OCI-LY1 (cell line): ENCODE results near the gene PPP4R1.
A peak's percentile ranks its signal among the peaks of the same experiment; 100 is the strongest.

ENCODE experiments used
- H2AFZ ChIP-seq: fragments of 200-600 bp; sonication (generic), shearing (Covaris generic); 2 replicates; pipeline ENCODE4 v1.6.0; 2014; ENCODE audit warnings: antibody characterized with exemption, mild to moderate bottlenecking, low read length
- H3F3A ChIP-seq: fragments of 200-600 bp; sonication (generic), shearing (Covaris generic); 2 replicates; pipeline ENCODE4 v1.6.0; 2014; ENCODE audit warnings: mild to moderate bottlenecking, antibody characterized with exemption, low read length, moderate library complexity; ENCODE audit not compliant: insufficient read depth
- H3K27ac ChIP-seq: fragments of 200-600 bp; sonication (generic); 2 replicates; pipeline ENCODE4 v1.5.1; 2014; ENCODE audit warnings: low read length, mixed run types, mild to moderate bottlenecking, low read depth; ENCODE audit not compliant: poor library complexity, severe bottlenecking
- H3K27me3 ChIP-seq: fragments of 200-600 bp; sonication (generic); 2 replicates; pipeline ENCODE4 v1.6.0; 2014; ENCODE audit warnings: antibody characterized with exemption, mild to moderate bottlenecking, low read length, moderate library complexity; ENCODE audit not compliant: insufficient read depth
- H3K36me3 ChIP-seq: fragments of 200-600 bp; sonication (generic); 2 replicates; pipeline ENCODE4 v1.6.1; 2014; ENCODE audit warnings: mild to moderate bottlenecking, antibody characterized with exemption, low read length, moderate library complexity, mixed read lengths; ENCODE audit not compliant: insufficient read depth
- H3K4me1 ChIP-seq: fragments of 200-600 bp; sonication (generic); 2 replicates; pipeline ENCODE4 v1.5.1; 2014; ENCODE audit warnings: mild to moderate bottlenecking, low read length, moderate library complexity; ENCODE audit not compliant: insufficient read depth, severe bottlenecking
- H3K4me2 ChIP-seq: fragments of 200-600 bp; sonication (generic), shearing (Covaris generic); 2 replicates; pipeline ENCODE4 v1.6.1; 2014; ENCODE audit warnings: low read length
- H3K4me3 ChIP-seq: fragments of 200-600 bp; sonication (generic); 2 replicates; pipeline ENCODE4 v1.5.1; 2014; ENCODE audit warnings: low read length, low read depth, mild to moderate bottlenecking, mixed read lengths; ENCODE audit not compliant: poor library complexity, severe bottlenecking
- H3K79me2 ChIP-seq: fragments of 200-600 bp; shearing (Covaris generic); 2 replicates; pipeline ENCODE4 v1.6.1; 2016; ENCODE audit warnings: mixed run types, low read length, mixed read lengths; ENCODE audit not compliant: insufficient read depth
- H3K9ac ChIP-seq: fragments of 200-600 bp; sonication (generic), shearing (Covaris generic); 2 replicates; pipeline ENCODE4 v1.6.1; 2014; ENCODE audit warnings: mild to moderate bottlenecking, low read length, mixed read lengths
- H3K9me2 ChIP-seq: fragments of 200-600 bp; sonication (generic), shearing (Covaris generic); 2 replicates; pipeline ENCODE4 v1.6.1; 2014; ENCODE audit warnings: low read depth, mild to moderate bottlenecking, low read length, mixed read lengths
- H3K9me3 ChIP-seq: fragments of 200-600 bp; shearing (Covaris generic); 2 replicates; pipeline ENCODE4 v1.6.1; 2014; ENCODE audit warnings: low read length, mixed read lengths
- H4K20me1 ChIP-seq: fragments of 200-600 bp; sonication (generic), shearing (Covaris generic); 2 replicates; pipeline ENCODE4 v1.6.0; 2016; ENCODE audit warnings: mild to moderate bottlenecking, low read length; ENCODE audit not compliant: insufficient read depth
- CTCF ChIP-seq: fragments of 200-600 bp; sonication (generic), shearing (Covaris generic); IDR thresholded peaks from 2 replicates; pipeline ENCODE4 v1.5.1; 2017; ENCODE audit warnings: mild to moderate bottlenecking, antibody characterized with exemption, low read length, moderate library complexity, mixed read lengths
- EZH2 ChIP-seq: fragments of 200-600 bp; sonication (generic), shearing (Covaris generic); IDR thresholded peaks from 2 replicates; pipeline ENCODE4 v1.8.0; 2017; ENCODE audit warnings: borderline replicate concordance, mixed run types, mild to moderate bottlenecking, antibody characterized with exemption, low read length, moderate library complexity, mixed read lengths

PPP4R1 gene

GRCh38 chr18:9614401-9615279 lies at the start of gene PPP4R1:
Gene PPP4R1, minus strand, starts transcription at chr18:9614559. Its CDS starts 75 bp downstream, at chr18:9614484.
- H3K79me2 ChIP-seq, result peaks cover 13% of the 10 kb centered on the region

GRCh38 chr18:9663377-9663776 lies 49.0 kb upstream of the PPP4R1 start:
- Histone ChIP-seq H3K79me2 (no peaks in the 10 kb centered on the region), H3K4me3 (no peak overlapping the region), H3K27ac (no peak overlapping the region), H2AFZ (no peak overlapping the region), H3K4me1 (no peaks in the 10 kb centered on the region), H4K20me1 (no peaks in the 10 kb centered on the region), H3K27me3 (peaks cover 6% of the 10 kb centered on the region; the same call in 1 of the 2 replicates), H3K36me3 (no peaks in the 10 kb centered on the region), H3K9me2 (no peaks in the 10 kb centered on the region), H3K4me2 (no peak overlapping the region), H3F3A (no peaks in the 10 kb centered on the region), H3K9ac (no peak overlapping the region), H3K9me3 (no peaks in the 10 kb centered on the region)
- no peak for TF ChIP-seq EZH2
- no peak for TF ChIP-seq CTCF

More at GRCh38 chr18:9614401-9615279, at the start of gene PPP4R1:
- Histone ChIP-seq H3K9ac (peak within 1 kb of the TSS; percentile 70), H3K27ac (peak within 1 kb of the TSS; percentile 18), H3K27me3 (0 out of 2 replicates have a peak, but pooled peaks cover 4% of the 10 kb centered on the region), H4K20me1 (no peaks in the 10 kb centered on the region), H3K9me3 (no peaks in the 10 kb centered on the region), H3K36me3 (peaks cover 8% of the 10 kb centered on the region), H3K4me1 (peaks cover 20% of the 10 kb centered on the region), H3F3A (peaks cover 10% of the 10 kb centered on the region; the same call in 1 of the 2 replicates), H3K9me2 (no peaks in the 10 kb centered on the region), H3K4me3 (peak within 1 kb of the TSS; percentile 68), H3K4me2 (peak within 1 kb of the TSS; percentile 77), H2AFZ (peak within 1 kb of the TSS; percentile 89)
- no peak for TF ChIP-seq EZH2
- TF ChIP-seq CTCF, result no peak

- no peak overlapping the region for H3K27ac ChIP-seq
- no peaks in the 10 kb centered on the region for H3K9me3 ChIP-seq
- no peaks in the 10 kb centered on the region for H3K9me2 ChIP-seq
- H3K9ac ChIP-seq, result no peak overlapping the region
- H3K36me3 ChIP-seq, result no peaks in the 10 kb centered on the region
- H3K79me2 ChIP-seq, result no peaks in the 10 kb centered on the region
- no peaks in the 10 kb centered on the region for H4K20me1 ChIP-seq
- H3K4me1 ChIP-seq, result no peaks in the 10 kb centered on the region
- H2AFZ ChIP-seq, result no peak overlapping the region
- no peak overlapping the region for H3K4me3 ChIP-seq
- no peaks in the 10 kb centered on the region for H3F3A ChIP-seq
- no peak overlapping the region for H3K4me2 ChIP-seq
- peaks cover 6% of the 10 kb centered on the region; the same call in 1 of the 2 replicates for H3K27me3 ChIP-seq
- TF ChIP-seq EZH2 (no peak), CTCF (no peak)
Measured at GRCh38 chr18:9661564-9661963, 47.2 kb upstream of the PPP4R1 start.
